AG09319 (cell line): ENCODE results near the gene VANGL1.

ENCODE experiments used
- DNase-seq: peaks from one replicate; pipeline ENCODE4 v3.0.0-alpha.2; 2010; ENCODE audit warnings: low read depth; ENCODE audit errors: extremely low read depth
- TF ChIP-seq, protein P1 (sequence below): IDR thresholded peaks from 2 replicates; pipeline ENCODE4 v1.5.1; 2011; ENCODE audit warnings: low read depth, mild to moderate bottlenecking, inconsistent platforms, low read length, moderate library complexity

Gene VANGL1

DNA sequence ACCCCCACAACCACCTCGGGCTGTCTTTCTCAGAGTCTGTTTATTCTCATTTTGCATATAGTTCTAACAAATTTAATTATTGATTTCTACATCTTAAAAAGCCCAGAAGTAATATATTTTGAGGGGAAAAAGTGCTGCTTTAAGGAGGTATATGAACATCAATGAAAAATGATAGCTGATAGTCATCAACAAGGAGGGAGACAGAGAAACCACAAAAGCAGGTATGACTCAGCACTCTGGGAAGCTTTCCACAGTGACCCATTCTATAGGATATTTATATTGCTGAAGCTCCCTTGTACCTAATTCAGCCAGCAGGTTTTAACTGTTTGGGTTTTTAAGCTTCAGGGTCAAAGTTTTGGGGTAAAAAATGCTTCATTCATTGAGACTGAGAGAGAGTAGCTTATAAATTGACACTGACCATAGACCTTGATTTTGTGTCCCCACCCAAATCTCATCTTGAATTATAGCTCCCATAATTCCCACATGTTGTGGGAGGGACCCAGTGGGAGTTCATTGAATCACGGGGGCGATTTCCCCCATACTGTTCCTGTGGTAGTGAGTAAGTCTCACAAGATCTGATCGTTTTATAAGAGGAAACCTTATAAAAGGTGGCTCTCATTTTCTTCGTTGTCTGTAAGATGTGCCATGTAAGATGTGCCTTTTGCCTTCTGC is 27.4 kb downstream of the VANGL1 start:
- TF ChIP-seq, protein P1, sequence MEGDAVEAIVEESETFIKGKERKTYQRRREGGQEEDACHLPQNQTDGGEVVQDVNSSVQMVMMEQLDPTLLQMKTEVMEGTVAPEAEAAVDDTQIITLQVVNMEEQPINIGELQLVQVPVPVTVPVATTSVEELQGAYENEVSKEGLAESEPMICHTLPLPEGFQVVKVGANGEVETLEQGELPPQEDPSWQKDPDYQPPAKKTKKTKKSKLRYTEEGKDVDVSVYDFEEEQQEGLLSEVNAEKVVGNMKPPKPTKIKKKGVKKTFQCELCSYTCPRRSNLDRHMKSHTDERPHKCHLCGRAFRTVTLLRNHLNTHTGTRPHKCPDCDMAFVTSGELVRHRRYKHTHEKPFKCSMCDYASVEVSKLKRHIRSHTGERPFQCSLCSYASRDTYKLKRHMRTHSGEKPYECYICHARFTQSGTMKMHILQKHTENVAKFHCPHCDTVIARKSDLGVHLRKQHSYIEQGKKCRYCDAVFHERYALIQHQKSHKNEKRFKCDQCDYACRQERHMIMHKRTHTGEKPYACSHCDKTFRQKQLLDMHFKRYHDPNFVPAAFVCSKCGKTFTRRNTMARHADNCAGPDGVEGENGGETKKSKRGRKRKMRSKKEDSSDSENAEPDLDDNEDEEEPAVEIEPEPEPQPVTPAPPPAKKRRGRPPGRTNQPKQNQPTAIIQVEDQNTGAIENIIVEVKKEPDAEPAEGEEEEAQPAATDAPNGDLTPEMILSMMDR, result no peak
- DNase-seq, result no peak

DNA sequence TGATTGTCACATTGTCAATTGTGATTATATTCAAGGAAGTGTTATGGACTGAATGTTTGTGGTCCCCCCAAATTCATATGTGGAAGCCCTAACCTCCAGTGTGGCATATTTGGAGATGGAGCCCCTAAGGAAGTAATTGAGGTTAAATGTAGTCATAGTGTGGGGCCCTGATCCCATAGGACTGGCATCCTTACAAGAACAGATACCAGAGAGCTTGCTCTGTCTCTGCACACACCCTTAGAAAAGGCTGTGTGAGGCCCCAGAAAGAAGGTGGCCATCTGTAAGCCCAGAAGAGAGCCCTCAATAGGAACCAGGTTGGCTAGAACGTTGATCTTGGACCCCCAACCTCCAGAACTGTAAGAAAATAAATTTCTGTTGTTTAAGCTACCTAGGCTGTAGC is 28.1 kb downstream of the VANGL1 start:
- TF ChIP-seq, protein P1, result no peak
- DNase-seq, result no peak

- TF ChIP-seq, protein P1, result no peak
- DNase-seq, result no peak
Observed at GRCh38 chr1:115670476-115671175, 28.9 kb downstream of the VANGL1 start.

DNA sequence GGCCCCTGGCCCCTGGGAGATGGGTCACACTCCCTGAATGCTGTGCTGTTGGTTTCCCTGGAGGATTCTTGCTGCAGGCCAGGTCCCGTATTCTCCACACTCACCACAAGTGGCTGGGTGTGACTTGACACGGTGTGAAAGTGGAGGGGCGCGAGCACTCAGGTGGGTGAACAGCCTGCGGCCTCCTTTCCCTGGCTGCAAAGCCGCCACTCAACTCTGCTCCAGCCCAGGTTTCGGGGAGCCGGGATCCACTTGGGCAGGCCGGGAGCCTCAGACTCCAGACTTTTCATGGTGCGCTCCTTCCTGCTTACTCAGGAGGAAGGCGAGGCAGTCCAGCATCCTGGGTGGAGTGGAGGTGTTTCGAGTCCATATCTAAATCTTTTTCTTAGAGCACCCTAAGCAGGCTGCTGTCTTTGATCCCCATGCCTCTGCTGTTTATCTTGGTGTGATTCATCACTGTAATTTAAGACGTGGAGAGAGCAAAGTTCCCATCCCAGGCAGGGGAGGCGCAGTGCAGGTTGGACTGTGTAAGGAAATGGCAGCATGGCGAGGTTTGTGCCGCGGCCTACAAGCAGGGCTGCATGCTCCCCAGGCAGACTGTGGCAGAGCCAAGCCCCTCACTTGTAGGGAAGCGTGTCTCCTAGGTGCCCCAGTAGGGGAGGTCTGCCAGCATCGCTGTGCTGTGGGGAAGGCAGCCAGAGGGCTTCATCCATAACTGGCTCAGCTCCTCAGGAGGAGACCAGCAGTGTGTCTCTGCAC is 29.6 kb downstream of the VANGL1 start:
- TF ChIP-seq, protein P1, result no peak
- no peak for DNase-seq

- no peak for DNase-seq
- TF ChIP-seq, protein P1, result no peak
Observed at GRCh38 chr1:115672224-115673009, 30.6 kb downstream of the VANGL1 start.

DNA sequence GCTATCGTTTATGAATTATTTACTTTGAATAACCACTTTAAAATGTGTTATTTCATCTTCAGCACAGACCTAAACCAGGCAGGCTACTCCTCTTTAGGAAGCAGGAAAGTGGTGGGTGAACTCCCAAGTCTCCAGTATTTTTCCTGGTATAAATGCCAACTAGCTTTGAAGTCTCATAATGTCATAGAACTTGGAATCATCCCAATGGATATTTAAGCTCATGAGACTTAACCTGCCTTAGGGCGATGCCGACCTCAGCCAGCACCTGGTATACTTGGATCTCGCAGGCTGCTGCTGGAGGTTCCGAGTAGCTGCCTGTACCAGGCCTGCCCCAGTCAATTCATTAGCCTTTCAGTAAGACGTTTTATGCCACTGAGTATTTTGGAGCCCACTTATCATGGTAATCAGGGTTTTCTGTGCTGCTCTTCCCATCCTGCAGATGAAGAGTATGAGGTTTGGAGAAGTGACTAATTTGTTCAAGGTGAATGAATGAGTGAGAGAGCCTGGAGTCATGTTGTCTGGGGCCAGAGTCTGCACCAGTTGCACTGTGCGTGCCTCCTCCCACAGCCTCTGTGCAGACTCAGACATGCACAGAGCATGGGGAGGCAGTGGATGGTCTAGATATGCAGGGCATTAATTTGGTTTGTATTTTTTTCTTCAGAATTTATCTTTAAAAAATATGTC is 34.9 kb downstream of the VANGL1 start:
- DNase-seq, result no peak
- TF ChIP-seq, protein P1, result no peak
